Activated CD4-positive, alpha-beta memory T cell treated with anti-CD3 and anti-CD28 coated beads for 36 hours (primary cell): ENCODE data around the gene SPATA33. TPM values are rescaled to one million over a fixed set of nuclear protein-coding genes. Genes with fewer than 3 reads are reported as not detected.
"Not testable (repeated sequence)": the region's sequence is repeated elsewhere in the genome, so short reads cannot be mapped to it uniquely, and the experiment has no call there.

Experiments
- CTCF ChIA-PET: fragments of 350-600 bp; sonication (Branson Sonifier 250); formaldehyde crosslinking; loops from one replicate; lab custom pipeline; 2021; ENCODE audit warnings: antibody characterized with exemption, inconsistent platforms; lab: Charles Lee
- POLR2A ChIA-PET: fragments of 350-600 bp; sonication (Branson Sonifier 250); formaldehyde crosslinking; loops from one replicate; lab custom pipeline; 2021; ENCODE audit warnings: antibody characterized with exemption; lab: Charles Lee
- DNase-seq: peaks from one replicate; pipeline ENCODE4 v3.0.0-alpha.2; 2020
- H3K27ac Mint-ChIP-seq: one replicate; pipeline ENCODE4 v1.8.0; 2021; ENCODE audit warnings: mixed read lengths
- H3K27me3 Mint-ChIP-seq: one replicate; pipeline ENCODE4 v1.8.0; 2021; ENCODE audit warnings: mixed read lengths
- H3K36me3 Mint-ChIP-seq: one replicate; pipeline ENCODE4 v1.8.0; 2021; ENCODE audit warnings: mixed read lengths
- H3K4me1 Mint-ChIP-seq: one replicate; pipeline ENCODE4 v1.8.0; 2021; ENCODE audit warnings: low read depth, mixed read lengths
- H3K4me3 Mint-ChIP-seq: one replicate; pipeline ENCODE4 v1.8.0; 2021; ENCODE audit warnings: mild to moderate bottlenecking, mixed read lengths
- H3K9me3 Mint-ChIP-seq: one replicate; pipeline ENCODE4 v1.8.0; 2021; ENCODE audit warnings: mixed read lengths
- intact Hi-C: fragments of 100-400 bp; cut with micrococcal nuclease; formaldehyde crosslinking; loops from one replicate; pipeline ENCODE4 v1.15.1; 2023
- total RNA-seq, 2 experiments: library from RNA; stranded (reverse); gene quantifications; one replicate each; pipeline ENCODE4 v1.2.3, GENCODE V29; 2021

Gene SPATA33
- total RNA-seq, 2 experiments from 2014 or later = 7.1 to 10.1 TPM

- CTCF ChIA-PET = interaction anchor here (2.1 kb wide), 1 partner anchor 46 kb away, joined by 5 read pairs; no protein-coding TSS in a partner anchor
- Mint-ChIP-seq H3K27me3 (no peaks in the 10 kb centered on the region), H3K27ac (no peak overlapping the region), H3K4me3 (no peak overlapping the region), H3K4me1 (peaks cover 26% of the 10 kb centered on the region), H3K36me3 (peaks cover 10% of the 10 kb centered on the region), H3K9me3 (no peaks in the 10 kb centered on the region)
- no peak for DNase-seq
- POLR2A ChIA-PET = no interaction called here
- intact Hi-C loops = no loop called here
Measured at GRCh38 chr16:89653656-89654295, 3.9 kb upstream of the SPATA33 start.

GRCh38 chr16:89655062-89655643 lies 2.5 kb upstream of the SPATA33 start:
- DNase-seq = no peak
- peaks cover 35% of the 10 kb centered on the region for H3K4me1 Mint-ChIP-seq
- intact Hi-C loops = loop anchor here (5.0 kb wide), 1 partner anchor 93 kb away; the partner anchor contains the start of gene RPL13
- CTCF ChIA-PET = interaction anchor here (0.7 to 2.1 kb wide), 3 partner anchors 14 to 45 kb away, joined by 3 to 5 read pairs (median 3); no protein-coding TSS in a partner anchor
- H3K36me3 Mint-ChIP-seq = peaks cover 6% of the 10 kb centered on the region
- no peaks in the 10 kb centered on the region for H3K27me3 Mint-ChIP-seq
- POLR2A ChIA-PET = interaction anchor here (0.7 kb wide), 1 partner anchor 48 kb away, joined by 5 read pairs; no protein-coding TSS in a partner anchor
- H3K9me3 Mint-ChIP-seq = no peaks in the 10 kb centered on the region
- H3K4me3 Mint-ChIP-seq = no peak overlapping the region
- H3K27ac Mint-ChIP-seq = no peak overlapping the region

GRCh38 chr16:89656435-89657121 lies 1.1 kb upstream of the SPATA33 start:
- peaks cover 19% of the 10 kb centered on the region for H3K36me3 Mint-ChIP-seq

GRCh38 chr16:89658221-89658879 lies 714 bp downstream of the SPATA33 start:
- Mint-ChIP-seq H3K9me3 (no peaks in the 10 kb centered on the region), H3K27ac (peak overlapping the region; percentile 65), H3K4me3 (peak overlapping the region; percentile 89), H3K36me3 (peaks cover 24% of the 10 kb centered on the region), H3K4me1 (peaks cover 35% of the 10 kb centered on the region), H3K27me3 (no peaks in the 10 kb centered on the region)
- peak; percentile 33 for DNase-seq
- POLR2A ChIA-PET = interaction anchor here (0.6 to 1.1 kb wide), 3 partner anchors 33 to 150 kb away, joined by 3 to 5 read pairs (median 3); partner anchors contain the start of gene SPG7
- CTCF ChIA-PET = interaction anchor here (1.0 to 1.3 kb wide), 3 partner anchors 10 to 42 kb away, joined by 3 to 5 read pairs (median 5); no protein-coding TSS in a partner anchor
- intact Hi-C loops = loop anchor here (1.0 to 5.0 kb wide), 2 partner anchors 28 to 96 kb away; partner anchors contain the start of genes CDK10 and RPL13

More at GRCh38 chr16:89656435-89657121, 1.1 kb upstream of the SPATA33 start:
- ChIA-PET CTCF (interaction anchor here (0.6 to 1.3 kb wide), 2 partner anchors 15 to 49 kb away, joined by 3 to 8 read pairs; no protein-coding TSS in a partner anchor), POLR2A (no interaction called here)
- intact Hi-C loops = loop anchor here (5.0 kb wide), 1 partner anchor 94 kb away; the partner anchor contains the start of gene RPL13
- peak overlapping the region; percentile 76 for H3K27ac Mint-ChIP-seq
- DNase-seq = no peak
- H3K9me3 Mint-ChIP-seq = no peaks in the 10 kb centered on the region
- H3K4me1 Mint-ChIP-seq = peaks cover 35% of the 10 kb centered on the region
- H3K27me3 Mint-ChIP-seq = no peaks in the 10 kb centered on the region
- peak overlapping the region; percentile 89 for H3K4me3 Mint-ChIP-seq

- Mint-ChIP-seq H3K27me3 (no peaks in the 10 kb centered on the region), H3K27ac (no peak overlapping the region), H3K36me3 (peaks cover 24% of the 10 kb centered on the region), H3K4me3 (no peak overlapping the region), H3K9me3 (no peaks in the 10 kb centered on the region), H3K4me1 (peaks cover 31% of the 10 kb centered on the region)
- POLR2A ChIA-PET = no interaction called here
- CTCF ChIA-PET = interaction anchor here (1.5 kb wide), 1 partner anchor 26 kb away, joined by 3 read pairs; the partner anchor contains the start of gene CDK10
- DNase-seq = no peak
- intact Hi-C loops = no loop called here
Measured at GRCh38 chr16:89660146-89660545, 2.5 kb downstream of the SPATA33 start.

GRCh38 chr16:89661215-89661614 lies 3.6 kb downstream of the SPATA33 start:
- ChIA-PET CTCF (no interaction called here), POLR2A (no interaction called here)
- no peaks in the 10 kb centered on the region for H3K9me3 Mint-ChIP-seq
- no peaks in the 10 kb centered on the region for H3K27me3 Mint-ChIP-seq
- H3K36me3 Mint-ChIP-seq = peaks cover 24% of the 10 kb centered on the region
- intact Hi-C loops = no loop called here
- H3K27ac Mint-ChIP-seq = no peak overlapping the region
- H3K4me3 Mint-ChIP-seq = no peak overlapping the region
- peaks cover 21% of the 10 kb centered on the region for H3K4me1 Mint-ChIP-seq
- DNase-seq = no peak

- POLR2A ChIA-PET, H3K27ac Mint-ChIP-seq: not testable (repeated sequence)
- CTCF ChIA-PET = interaction anchor here (1.6 kb wide), 1 partner anchor 35 kb away, joined by 4 read pairs; no protein-coding TSS in a partner anchor
Measured at GRCh38 chr16:89664238-89664637, 6.6 kb downstream of the SPATA33 start.

GRCh38 chr16:89667000-89667399 lies 9.4 kb downstream of the SPATA33 start:
- H3K4me1 Mint-ChIP-seq = peaks cover 11% of the 10 kb centered on the region
- H3K9me3 Mint-ChIP-seq, H3K27ac Mint-ChIP-seq, POLR2A ChIA-PET, intact Hi-C loops, H3K36me3 Mint-ChIP-seq, H3K27me3 Mint-ChIP-seq, H3K4me3 Mint-ChIP-seq: not testable (repeated sequence)
- DNase-seq = peak; percentile 38
- CTCF ChIA-PET = interaction anchor here (0.8 to 1.2 kb wide), 2 partner anchors 66 to 91 kb away, joined by 3 read pairs; partner anchors contain the start of gene CPNE7

More at GRCh38 chr16:89664238-89664637, 6.6 kb downstream of the SPATA33 start:
- H3K4me3 Mint-ChIP-seq, H3K27me3 Mint-ChIP-seq, intact Hi-C loops, H3K9me3 Mint-ChIP-seq, H3K4me1 Mint-ChIP-seq, DNase-seq: not testable (repeated sequence)
- H3K36me3 Mint-ChIP-seq = peaks cover 24% of the 10 kb centered on the region

GRCh38 chr16:89667633-89668032 lies 10.0 kb downstream of the SPATA33 start:
- no peak overlapping the region for H3K4me3 Mint-ChIP-seq
- intact Hi-C loops = no loop called here
- DNase-seq = no peak
- CTCF ChIA-PET = interaction anchor here (0.8 to 2.0 kb wide), 3 partner anchors 9 to 92 kb away, joined by 3 to 5 read pairs (median 3); partner anchors contain the start of gene CPNE7
- no peaks in the 10 kb centered on the region for H3K9me3 Mint-ChIP-seq
- H3K27ac Mint-ChIP-seq = no peak overlapping the region
- H3K4me1 Mint-ChIP-seq = peaks cover 11% of the 10 kb centered on the region
- H3K36me3 Mint-ChIP-seq = peaks cover 6% of the 10 kb centered on the region
- POLR2A ChIA-PET = no interaction called here
- no peaks in the 10 kb centered on the region for H3K27me3 Mint-ChIP-seq

- Mint-ChIP-seq H3K27ac (no peak overlapping the region), H3K4me3 (no peak overlapping the region)
- CTCF ChIA-PET = interaction anchor here (0.6 to 2.0 kb wide), 3 partner anchors 10 to 240 kb away, joined by 3 to 5 read pairs (median 3); no protein-coding TSS in a partner anchor
Measured at GRCh38 chr16:89668790-89669158, 11.1 kb downstream of the SPATA33 start.

GRCh38 chr16:89669755-89670154 lies 12.1 kb downstream of the SPATA33 start:
- H3K36me3 Mint-ChIP-seq = peaks cover 1% of the 10 kb centered on the region
- H3K4me3 Mint-ChIP-seq = no peak overlapping the region
- H3K27ac Mint-ChIP-seq = no peak overlapping the region
- no peaks in the 10 kb centered on the region for H3K27me3 Mint-ChIP-seq
- DNase-seq = no peak
- intact Hi-C loops = no loop called here
- no peaks in the 10 kb centered on the region for H3K9me3 Mint-ChIP-seq
- CTCF ChIA-PET = no interaction called here
- H3K4me1 Mint-ChIP-seq = peaks cover 11% of the 10 kb centered on the region
- POLR2A ChIA-PET = no interaction called here

More at GRCh38 chr16:89668790-89669158, 11.1 kb downstream of the SPATA33 start:
- Mint-ChIP-seq H3K27me3 (no peaks in the 10 kb centered on the region), H3K4me1 (peaks cover 11% of the 10 kb centered on the region), H3K36me3 (peaks cover 1% of the 10 kb centered on the region), H3K9me3 (no peaks in the 10 kb centered on the region)
- POLR2A ChIA-PET = no interaction called here
- intact Hi-C loops = no loop called here
- DNase-seq = no peak
